ENCODE measurements around the gene NBPF15.
"Not testable (repeated sequence)": the region's sequence is repeated elsewhere in the genome, so short reads cannot be mapped to it uniquely, and the experiment has no call there.

Gene NBPF15, protein sequence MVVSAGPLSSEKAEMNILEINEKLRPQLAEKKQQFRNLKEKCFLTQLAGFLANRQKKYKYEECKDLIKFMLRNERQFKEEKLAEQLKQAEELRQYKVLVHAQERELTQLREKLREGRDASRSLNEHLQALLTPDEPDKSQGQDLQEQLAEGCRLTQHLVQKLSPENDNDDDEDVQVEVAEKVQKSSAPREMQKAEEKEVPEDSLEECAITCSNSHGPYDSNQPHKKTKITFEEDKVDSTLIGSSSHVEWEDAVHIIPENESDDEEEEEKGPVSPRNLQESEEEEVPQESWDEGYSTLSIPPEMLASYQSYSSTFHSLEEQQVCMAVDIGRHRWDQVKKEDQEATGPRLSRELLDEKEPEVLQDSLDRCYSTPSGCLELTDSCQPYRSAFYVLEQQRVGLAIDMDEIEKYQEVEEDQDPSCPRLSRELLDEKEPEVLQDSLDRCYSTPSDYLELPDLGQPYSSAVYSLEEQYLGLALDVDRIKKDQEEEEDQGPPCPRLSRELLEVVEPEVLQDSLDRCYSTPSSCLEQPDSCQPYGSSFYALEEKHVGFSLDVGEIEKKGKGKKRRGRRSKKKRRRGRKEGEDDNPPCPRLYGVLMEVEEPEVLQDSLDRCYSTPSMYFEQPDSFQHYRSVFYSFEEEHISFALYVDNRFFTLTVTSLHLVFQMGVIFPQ

DNA sequence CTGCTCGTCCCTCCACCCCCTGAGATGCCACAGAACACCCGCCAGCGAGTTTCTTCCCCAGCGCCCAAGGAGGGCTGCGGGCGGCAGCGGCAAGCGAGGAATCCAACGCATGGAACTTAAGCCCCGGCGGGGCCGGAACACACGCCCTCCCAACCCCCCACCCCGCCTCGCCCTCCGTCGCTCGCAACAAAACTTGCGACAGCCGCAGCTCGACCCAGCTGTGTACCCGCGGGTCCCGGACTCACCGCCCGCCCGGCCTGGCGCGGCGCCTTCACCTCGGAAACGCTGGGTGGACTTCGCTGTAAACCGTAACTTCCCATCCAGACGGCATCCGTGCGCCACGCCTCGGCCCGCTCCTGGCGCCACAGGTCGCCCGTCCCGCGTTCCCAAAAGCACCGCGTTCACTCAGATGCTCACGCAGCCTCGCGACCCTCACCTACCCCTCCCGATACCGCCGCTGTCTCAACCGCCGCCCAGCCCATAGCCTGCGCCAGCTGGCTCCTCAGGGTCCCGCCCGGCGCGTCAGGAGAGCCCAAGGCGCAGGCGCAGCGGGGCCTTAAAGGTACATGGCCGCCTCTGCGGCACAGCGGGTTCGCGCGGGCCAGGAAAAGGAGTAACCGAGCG is at the start of gene NBPF15:
Gene NBPF15, minus strand, starts transcription at position 534 of the 624 bp plus-strand sequence. CDS start 21,666 bp downstream, outside the sequence.
- in situ Hi-C loops (cut with HindIII; ENCODE audit: low pct_ligation_motif_present, low sequenced_read_pairs); H3K27me3 ChIP-seq (replicated peaks); H3K36me3 ChIP-seq (replicated peaks): not testable (repeated sequence)
- DNase-seq: peak; percentile 45
- H3K4me3 ChIP-seq (ENCODE audit: low read depth, low read length): peak within 1 kb of the TSS; percentile 63
- H3K27ac ChIP-seq: peak within 1 kb of the TSS; percentile 64

DNA sequence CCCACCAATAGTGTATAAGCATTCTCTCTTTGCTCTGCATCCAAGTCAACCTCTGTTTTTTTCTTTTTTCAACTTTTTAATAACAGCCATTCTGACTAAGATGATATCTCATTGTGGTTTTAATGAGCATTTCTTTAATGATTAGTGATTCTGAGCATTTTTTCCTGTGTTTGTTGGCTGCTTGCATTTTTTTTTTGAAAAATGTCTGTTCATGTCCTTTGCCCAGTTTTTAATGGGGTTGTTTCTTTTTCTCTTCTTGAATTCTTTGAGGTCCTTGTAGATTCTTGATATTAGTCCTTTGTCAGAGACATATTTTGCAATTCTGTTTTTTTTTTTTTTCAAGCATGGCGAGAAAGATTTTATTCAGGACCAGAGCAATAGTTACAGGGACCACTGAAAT is 35.0 kb upstream of the NBPF15 start:
- H3K27me3 ChIP-seq (replicated peaks); H3K36me3 ChIP-seq (replicated peaks); H3K27ac ChIP-seq; in situ Hi-C loops (cut with HindIII; ENCODE audit: low pct_ligation_motif_present, low sequenced_read_pairs); DNase-seq; H3K4me3 ChIP-seq (ENCODE audit: low read depth, low read length): not testable (repeated sequence)

DNA sequence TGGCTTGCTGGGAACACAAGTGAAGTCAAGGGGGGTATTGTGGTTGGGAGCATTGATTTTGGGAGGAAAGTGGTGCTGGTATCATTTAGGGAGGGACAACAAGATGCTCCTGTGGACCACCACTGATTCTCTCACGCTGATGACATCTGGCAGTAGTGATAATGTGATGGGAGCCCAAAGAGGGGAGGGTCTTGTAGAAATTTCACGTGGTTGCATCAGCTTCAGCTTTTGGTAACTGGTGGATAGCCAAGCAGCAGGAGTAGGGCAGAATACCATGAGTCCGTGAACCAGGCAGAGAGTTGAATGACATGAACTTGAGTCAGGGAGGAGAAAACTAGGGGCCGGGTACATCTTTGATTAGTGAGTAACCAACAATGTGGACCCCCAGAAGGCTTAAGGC is 32.7 kb upstream of the NBPF15 start:
- H3K27ac ChIP-seq; H3K27me3 ChIP-seq (replicated peaks); DNase-seq; in situ Hi-C loops (cut with HindIII; ENCODE audit: low pct_ligation_motif_present, low sequenced_read_pairs); H3K36me3 ChIP-seq (replicated peaks); H3K4me3 ChIP-seq (ENCODE audit: low read depth, low read length): not testable (repeated sequence)

DNA sequence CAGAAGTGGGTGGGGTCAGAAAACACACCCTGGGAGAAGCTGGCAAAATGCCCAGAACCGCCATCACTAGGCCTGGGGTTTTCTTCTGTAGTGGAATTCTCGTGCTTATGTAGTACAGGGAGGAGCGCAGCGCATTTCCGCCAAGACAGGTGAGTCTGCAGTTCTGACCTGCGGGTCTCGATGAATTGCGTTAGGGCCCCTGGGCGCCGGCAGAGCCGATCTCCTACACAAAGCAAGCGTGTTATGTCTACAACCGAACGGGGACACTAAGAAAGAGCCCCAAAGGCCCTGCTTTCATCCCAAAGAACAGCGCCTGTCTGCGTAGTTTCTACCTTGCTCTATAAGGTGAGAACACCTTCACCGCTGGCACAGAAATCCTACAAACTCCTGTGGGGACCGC is 28.9 kb upstream of the NBPF15 start:
- H3K4me3 ChIP-seq (ENCODE audit: low read depth, low read length); H3K36me3 ChIP-seq (replicated peaks); in situ Hi-C loops (cut with HindIII; ENCODE audit: low pct_ligation_motif_present, low sequenced_read_pairs); H3K27me3 ChIP-seq (replicated peaks): not testable (repeated sequence)
- peak; percentile 1 for DNase-seq
- H3K27ac ChIP-seq: peak overlapping the region; percentile 56

DNA sequence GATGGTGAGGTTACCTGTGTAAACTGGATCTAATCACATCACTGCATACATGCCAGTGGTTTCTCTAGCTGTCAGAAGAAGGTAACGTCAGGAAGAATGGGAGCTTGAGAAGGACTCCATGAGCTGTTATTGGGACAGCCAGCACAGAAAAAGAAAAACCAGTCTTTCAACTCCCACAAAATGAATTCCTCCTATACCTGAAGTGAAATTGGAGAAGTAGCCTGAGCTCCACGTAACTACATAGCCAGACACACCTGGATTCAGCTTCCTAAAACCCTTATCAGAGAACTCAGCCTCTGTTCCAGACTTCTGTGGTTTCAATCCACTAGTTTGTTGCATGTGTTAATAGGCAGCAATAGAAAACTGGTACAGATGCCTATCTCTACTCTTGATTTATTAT is 25.5 kb upstream of the NBPF15 start:
- H3K27ac ChIP-seq; H3K36me3 ChIP-seq (replicated peaks); in situ Hi-C loops (cut with HindIII; ENCODE audit: low pct_ligation_motif_present, low sequenced_read_pairs); DNase-seq; H3K27me3 ChIP-seq (replicated peaks); H3K4me3 ChIP-seq (ENCODE audit: low read depth, low read length): not testable (repeated sequence)

DNA sequence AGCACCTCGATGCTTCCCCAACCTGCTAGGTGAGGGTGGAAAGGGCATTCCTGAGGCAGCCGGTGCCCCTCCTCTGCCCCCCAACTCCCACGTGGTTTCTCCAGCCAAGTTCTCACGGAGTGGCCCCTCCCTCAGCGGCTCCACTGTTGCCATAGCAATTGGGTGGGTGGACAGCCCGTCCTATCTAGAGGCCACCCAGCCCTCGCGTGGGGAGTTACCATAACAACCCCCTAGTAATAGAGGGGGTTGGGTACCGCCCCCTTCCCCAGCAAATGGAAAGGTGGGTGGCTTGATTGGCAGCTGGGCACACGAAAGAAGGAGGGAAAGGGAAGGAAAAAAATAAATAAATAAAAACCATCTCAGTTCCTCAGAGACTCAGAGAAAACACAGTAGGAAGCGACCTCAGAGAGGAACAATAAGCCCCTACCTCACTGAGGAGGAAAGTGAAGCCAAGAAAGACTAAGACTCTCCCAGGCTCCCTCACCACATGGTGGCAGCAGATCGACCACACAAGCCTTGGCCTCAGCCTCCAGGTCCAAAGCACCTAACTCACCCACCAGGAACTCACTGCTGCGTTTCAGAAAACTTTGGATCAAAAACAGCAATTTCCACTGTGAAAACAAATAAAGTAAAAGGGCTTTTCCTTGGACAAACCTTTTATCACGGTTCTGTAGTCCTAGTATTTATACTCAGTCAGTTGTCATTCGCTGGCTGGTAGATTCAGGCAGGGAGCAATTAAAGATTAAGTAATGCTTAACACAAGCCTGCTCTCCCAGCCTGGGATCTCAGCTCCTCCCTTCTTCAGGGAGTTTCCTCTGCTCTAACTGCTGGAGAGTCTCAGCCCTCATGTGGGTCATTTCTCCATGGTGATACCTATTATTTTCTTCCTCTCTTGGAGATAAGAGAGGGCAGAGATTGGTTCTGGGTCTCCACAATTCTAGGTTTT is 23.9 kb upstream of the NBPF15 start:
- H3K36me3 ChIP-seq (replicated peaks); H3K4me3 ChIP-seq (ENCODE audit: low read depth, low read length); in situ Hi-C loops (cut with HindIII; ENCODE audit: low pct_ligation_motif_present, low sequenced_read_pairs); H3K27ac ChIP-seq; H3K27me3 ChIP-seq (replicated peaks): not testable (repeated sequence)
- DNase-seq: peak; percentile 4

DNA sequence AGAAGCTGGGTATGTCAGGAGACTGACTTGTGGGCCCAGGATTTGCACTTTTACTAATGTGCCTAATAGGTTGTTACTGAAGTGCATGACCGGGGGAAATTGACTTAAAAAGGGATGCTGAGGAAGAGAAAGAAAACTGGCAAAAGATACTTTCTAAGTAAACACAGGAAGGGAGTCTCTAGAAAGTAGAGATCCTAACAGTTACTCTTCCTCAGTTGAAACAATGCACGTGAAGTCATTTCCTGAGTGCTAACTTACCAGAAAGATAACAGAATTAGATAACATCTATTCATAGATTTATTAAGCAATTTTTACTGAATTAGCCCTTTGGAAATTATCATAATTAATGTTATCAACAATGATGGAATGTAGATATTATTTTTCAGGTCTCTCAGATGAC is 12.4 kb upstream of the NBPF15 start:
- H3K27ac ChIP-seq; H3K27me3 ChIP-seq (replicated peaks); H3K36me3 ChIP-seq (replicated peaks); in situ Hi-C loops (cut with HindIII; ENCODE audit: low pct_ligation_motif_present, low sequenced_read_pairs); DNase-seq; H3K4me3 ChIP-seq (ENCODE audit: low read depth, low read length): not testable (repeated sequence)

DNA sequence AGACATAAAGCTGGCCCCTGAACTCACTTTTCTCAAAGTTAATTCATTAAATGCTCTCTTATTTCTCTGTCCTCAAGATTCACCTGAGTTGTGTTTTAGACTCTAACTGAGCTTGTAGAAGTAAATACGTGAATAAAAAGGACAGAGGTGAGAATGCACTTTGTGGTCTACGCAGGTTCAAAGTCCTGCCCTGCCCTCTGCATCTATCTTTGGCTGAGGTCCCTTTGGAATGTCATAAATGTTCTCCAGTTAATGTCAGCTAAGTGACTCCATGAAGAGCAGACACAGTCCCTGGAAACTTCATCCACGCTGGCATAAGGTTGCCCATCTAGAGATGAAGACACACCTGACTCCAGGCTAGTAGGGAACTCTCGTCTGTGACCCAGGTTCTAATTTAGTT is 10.0 kb upstream of the NBPF15 start:
- H3K27ac ChIP-seq; H3K4me3 ChIP-seq (ENCODE audit: low read depth, low read length); DNase-seq; H3K27me3 ChIP-seq (replicated peaks); in situ Hi-C loops (cut with HindIII; ENCODE audit: low pct_ligation_motif_present, low sequenced_read_pairs); H3K36me3 ChIP-seq (replicated peaks): not testable (repeated sequence)

DNA sequence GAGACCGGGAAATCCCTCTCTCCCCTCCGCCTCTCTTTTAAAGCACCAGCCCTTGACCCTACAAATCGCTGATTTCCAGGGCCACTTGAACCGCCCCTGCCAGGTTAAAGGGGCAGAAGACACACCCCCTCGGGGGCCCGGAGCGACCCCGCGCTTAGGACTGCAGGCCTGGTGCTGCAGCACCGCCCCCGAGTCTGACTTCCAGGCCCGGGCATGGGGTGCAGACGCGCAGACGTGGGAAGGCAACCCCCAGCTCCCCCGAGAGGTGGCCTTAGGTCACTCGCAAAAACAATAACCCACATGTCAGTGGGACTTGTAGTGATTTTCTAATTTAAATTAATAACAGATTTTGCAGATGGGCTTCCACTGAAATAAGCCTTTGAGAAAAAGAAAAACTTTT is 309 bp upstream of the NBPF15 start:
- H3K27ac ChIP-seq; H3K4me3 ChIP-seq (ENCODE audit: low read depth, low read length); H3K36me3 ChIP-seq (replicated peaks); in situ Hi-C loops (cut with HindIII; ENCODE audit: low pct_ligation_motif_present, low sequenced_read_pairs); DNase-seq; H3K27me3 ChIP-seq (replicated peaks): not testable (repeated sequence)

DNA sequence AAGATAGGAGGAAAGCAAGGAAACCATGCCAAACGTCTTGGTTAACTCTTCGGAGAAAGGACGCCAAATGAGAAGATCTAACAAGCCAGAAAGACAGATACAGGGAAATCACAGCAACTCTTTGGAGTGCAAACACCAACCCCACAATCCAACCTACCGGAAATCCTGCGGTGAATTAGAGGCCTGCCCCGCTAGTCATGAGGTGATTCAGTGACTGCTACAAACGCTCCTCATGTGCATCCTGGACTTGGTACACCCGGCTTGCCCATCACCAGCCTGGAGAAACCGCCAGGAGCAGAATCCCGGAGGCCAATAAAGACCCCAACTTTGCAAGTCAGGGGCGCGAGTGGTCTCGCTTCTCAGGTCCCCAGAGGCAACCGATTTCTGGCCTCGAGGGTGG is 783 bp downstream of the NBPF15 start:
- H3K36me3 ChIP-seq (replicated peaks); in situ Hi-C loops (cut with HindIII; ENCODE audit: low pct_ligation_motif_present, low sequenced_read_pairs); H3K27me3 ChIP-seq (replicated peaks): not testable (repeated sequence)
- peak; percentile 13 for DNase-seq
- Histone ChIP-seq H3K4me3 (ENCODE audit: low read depth, low read length) (peak overlapping the region; percentile 63), H3K27ac (peak overlapping the region; percentile 64)

DNA sequence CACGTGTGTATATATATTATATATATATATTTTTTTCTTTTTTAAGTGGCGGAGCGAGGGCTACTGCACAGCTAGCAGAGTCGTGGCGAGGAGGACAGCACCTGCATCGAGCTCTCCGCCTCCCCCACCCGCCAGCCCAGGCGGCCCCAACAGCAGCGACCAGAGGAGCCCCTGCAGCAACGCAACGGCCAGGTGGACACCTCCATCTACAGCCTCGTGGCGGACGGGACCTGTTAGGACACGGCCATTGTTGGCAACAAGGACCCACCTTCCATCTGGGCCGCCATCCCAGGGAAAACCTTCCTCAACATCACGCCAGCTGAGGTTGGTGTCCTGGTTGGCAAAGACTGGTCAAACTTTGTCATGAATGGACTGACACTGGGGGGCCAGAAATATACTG is 19.1 kb downstream of the NBPF15 start:
- DNase-seq; H3K4me3 ChIP-seq (ENCODE audit: low read depth, low read length); in situ Hi-C loops (cut with HindIII; ENCODE audit: low pct_ligation_motif_present, low sequenced_read_pairs); H3K36me3 ChIP-seq (replicated peaks); H3K27me3 ChIP-seq (replicated peaks); H3K27ac ChIP-seq: not testable (repeated sequence)

Data from brain microvascular endothelial cell (primary cell).